ENCODE measurements around the gene CREM.

Gene CREM

DNA sequence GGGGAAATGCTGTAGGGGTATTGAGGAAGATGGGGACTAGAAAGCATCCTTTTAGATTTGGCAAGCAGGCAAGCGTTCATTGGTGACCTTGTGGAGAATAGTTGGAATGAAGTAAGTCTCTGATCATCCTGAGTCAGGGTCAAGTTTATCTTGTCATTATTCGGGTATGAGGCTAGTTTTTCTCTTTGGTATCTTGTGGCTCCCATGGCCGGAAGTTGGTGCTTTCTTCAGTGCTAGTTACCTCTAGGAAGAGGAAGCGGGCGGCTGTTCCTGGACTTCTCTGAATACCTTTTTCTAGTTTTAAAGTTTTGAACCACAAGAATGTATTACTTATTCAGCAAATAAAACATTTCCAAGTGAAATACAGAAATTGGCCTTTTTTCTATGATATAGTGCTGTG, 9.2 kb downstream of the CREM start:
- TF ChIP-seq, protein P1, sequence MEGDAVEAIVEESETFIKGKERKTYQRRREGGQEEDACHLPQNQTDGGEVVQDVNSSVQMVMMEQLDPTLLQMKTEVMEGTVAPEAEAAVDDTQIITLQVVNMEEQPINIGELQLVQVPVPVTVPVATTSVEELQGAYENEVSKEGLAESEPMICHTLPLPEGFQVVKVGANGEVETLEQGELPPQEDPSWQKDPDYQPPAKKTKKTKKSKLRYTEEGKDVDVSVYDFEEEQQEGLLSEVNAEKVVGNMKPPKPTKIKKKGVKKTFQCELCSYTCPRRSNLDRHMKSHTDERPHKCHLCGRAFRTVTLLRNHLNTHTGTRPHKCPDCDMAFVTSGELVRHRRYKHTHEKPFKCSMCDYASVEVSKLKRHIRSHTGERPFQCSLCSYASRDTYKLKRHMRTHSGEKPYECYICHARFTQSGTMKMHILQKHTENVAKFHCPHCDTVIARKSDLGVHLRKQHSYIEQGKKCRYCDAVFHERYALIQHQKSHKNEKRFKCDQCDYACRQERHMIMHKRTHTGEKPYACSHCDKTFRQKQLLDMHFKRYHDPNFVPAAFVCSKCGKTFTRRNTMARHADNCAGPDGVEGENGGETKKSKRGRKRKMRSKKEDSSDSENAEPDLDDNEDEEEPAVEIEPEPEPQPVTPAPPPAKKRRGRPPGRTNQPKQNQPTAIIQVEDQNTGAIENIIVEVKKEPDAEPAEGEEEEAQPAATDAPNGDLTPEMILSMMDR (conservative IDR thresholded peaks at IDR 0.05; ENCODE audit: low read depth, low read length) = no peak
- peak; percentile 15 for DNase-seq (ENCODE audit: low read depth)
- H3K4me3 ChIP-seq (ENCODE audit: low read depth, low read length) = no peak overlapping the region

DNA sequence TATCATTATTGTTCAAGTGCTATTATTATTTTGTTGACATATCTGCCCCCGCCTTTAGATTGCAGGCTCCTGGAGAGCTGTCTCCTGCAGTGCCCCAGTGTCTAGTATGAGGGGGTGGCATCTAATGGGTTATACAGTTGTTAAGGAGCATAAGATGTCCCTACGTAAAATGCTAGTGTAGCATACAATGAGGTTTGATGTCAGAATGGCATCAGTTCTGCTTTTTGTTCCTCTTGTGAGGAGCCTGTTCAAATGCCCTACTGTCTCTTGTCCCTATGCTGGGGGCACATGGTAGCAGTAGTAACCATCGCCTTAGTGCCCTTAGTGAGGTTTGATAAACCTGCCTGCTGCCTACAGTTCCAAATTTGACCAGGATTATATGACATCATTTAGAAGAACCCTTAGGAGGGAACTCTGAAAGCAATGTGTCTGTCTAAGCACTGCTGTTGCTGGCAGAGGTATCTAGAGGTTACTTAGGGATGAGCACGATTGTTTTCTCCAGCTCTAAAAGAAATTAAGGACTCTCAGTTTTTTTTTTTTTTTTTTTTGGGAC, 9.7 kb downstream of the CREM start:
- TF ChIP-seq, protein P1 (conservative IDR thresholded peaks at IDR 0.05; ENCODE audit: low read depth, low read length) = no peak
- H3K4me3 ChIP-seq (ENCODE audit: low read depth, low read length) = no peak overlapping the region
- DNase-seq (ENCODE audit: low read depth) = no peak

DNA sequence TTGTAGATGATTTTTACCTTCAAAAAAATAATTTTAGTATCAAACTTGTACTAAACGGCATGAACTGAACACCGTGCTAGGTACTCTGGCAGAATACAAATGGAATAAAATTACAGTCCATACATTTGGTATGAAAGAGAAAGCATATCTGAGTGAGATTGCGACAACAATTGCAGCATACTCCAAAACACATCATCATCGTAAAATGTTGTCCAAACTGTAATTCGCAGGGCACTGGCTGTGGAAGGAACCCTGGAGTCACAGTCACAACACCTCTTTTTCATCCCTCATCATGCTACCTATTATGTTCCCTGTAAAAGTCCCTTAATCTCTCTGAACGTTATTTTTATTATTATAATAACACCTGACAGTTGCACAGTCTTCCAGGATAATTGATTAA, 13.5 kb downstream of the CREM start:
- H3K4me3 ChIP-seq (ENCODE audit: low read depth, low read length) = no peak overlapping the region
- no peak for DNase-seq (ENCODE audit: low read depth)
- TF ChIP-seq, protein P1 (conservative IDR thresholded peaks at IDR 0.05; ENCODE audit: low read depth, low read length) = no peak

- H3K4me3 ChIP-seq (ENCODE audit: low read depth, low read length) = no peak overlapping the region
- no peak for DNase-seq (ENCODE audit: low read depth)
- TF ChIP-seq, protein P1 (conservative IDR thresholded peaks at IDR 0.05; ENCODE audit: low read depth, low read length) = no peak
Measured at GRCh38 chr10:35140727-35141126, 14.1 kb downstream of the CREM start.

DNA sequence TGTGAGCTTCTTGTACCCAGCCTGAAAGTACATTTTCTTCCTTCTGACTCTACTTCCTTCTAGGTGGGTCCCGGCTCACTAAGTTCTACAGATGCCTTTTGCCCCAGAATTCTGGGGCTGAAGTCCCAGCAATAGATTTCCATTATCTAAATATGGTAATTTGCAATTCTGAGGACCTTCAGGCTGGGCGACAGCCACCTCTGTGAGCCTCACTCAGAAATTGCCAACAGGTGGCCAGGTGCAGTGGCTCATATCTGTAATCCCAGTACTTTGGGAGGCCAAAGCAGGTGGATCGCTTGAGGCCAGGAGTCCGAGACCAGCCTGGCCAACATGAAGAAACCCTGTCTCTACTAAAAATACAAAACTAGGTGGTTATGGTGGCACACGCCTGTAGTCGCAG, 23.7 kb downstream of the CREM start:
- TF ChIP-seq, protein P1 (conservative IDR thresholded peaks at IDR 0.05; ENCODE audit: low read depth, low read length) = no peak

DNA sequence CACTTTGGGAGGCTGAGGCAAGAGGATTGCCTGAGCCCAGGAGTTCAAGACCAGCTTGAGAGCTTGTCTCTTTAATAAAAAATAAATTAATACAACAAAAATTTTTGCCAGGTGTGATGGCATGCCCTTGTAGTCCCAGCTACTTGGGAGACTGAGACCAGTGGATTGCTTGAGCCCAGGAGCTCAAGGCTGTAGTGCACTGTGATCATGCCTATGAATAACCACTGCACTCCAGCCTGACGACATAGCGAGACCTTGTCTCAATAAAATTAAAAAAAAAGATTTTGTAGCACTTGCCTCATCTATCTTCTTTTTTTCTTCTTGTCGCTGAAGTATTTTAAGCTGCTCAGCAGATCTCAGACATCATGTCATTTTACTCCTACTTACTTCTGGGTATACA, 26.3 kb downstream of the CREM start:
- TF ChIP-seq, protein P1 (conservative IDR thresholded peaks at IDR 0.05; ENCODE audit: low read depth, low read length) = no peak
- H3K4me3 ChIP-seq (ENCODE audit: low read depth, low read length) = no peak overlapping the region
- DNase-seq (ENCODE audit: low read depth) = no peak

More for the DNA sequence above, 23.7 kb downstream of the CREM start:
- no peak overlapping the region for H3K4me3 ChIP-seq (ENCODE audit: low read depth, low read length)
- no peak for DNase-seq (ENCODE audit: low read depth)

DNA sequence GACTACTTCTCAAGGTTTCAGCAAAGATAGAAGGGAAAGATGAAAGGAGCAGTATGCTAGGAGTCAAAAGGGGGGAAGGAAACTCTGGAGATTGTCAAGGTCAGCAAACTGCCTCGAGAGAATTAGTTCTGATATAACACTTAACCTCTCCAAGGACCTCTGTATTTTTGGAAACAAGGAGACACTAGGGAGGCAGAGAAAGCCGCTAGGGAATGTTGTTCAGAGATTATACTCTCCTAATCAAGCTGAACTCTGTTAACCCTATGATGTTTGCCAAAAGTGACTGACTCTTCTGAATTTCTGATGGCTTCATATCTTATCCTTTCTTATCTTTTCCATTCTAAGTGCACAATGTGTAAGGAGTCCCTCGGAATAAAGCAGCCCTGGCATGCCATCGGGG, 27.1 kb downstream of the CREM start:
- no peak overlapping the region for H3K4me3 ChIP-seq (ENCODE audit: low read depth, low read length)
- DNase-seq (ENCODE audit: low read depth) = no peak
- TF ChIP-seq, protein P1 (conservative IDR thresholded peaks at IDR 0.05; ENCODE audit: low read depth, low read length) = no peak
